Peyer's patch (tissue), 4 donors: ENCODE measurements around the gene DRD4. TPM values are rescaled to one million over a fixed set of nuclear protein-coding genes. Genes with fewer than 3 reads are reported as not detected.

ENCODE experiments used
- DNase-seq, 3 donors: peaks; one replicate each; pipeline ENCODE4 v3.0.0-alpha.2; 2017 to 2019
- H3K27ac ChIP-seq, 4 donors: fragments of 200-600 bp; sonication (generic); one replicate each; pipeline ENCODE4 v1.5.1; 2016 to 2019
- H3K27me3 ChIP-seq, 2 donors: fragments of 200-600 bp; sonication (generic); one replicate each; pipeline ENCODE4 v1.5.1; 2019
- H3K36me3 ChIP-seq, 3 donors: fragments of 200-600 bp; sonication (generic); one replicate each; pipeline ENCODE4 v1.5.1; 2016 to 2019
- H3K4me1 ChIP-seq, 4 donors: fragments of 200-600 bp; sonication (generic); one replicate each; pipeline ENCODE4 v1.5.1; 2016 to 2019
- H3K4me3 ChIP-seq, 4 donors: fragments of 200-600 bp; sonication (generic); 1 replicate in 3 of 4; 2 replicates in 1 of 4; pipeline ENCODE4 v1.5.1; 2016 to 2019; ENCODE audit warnings: mild to moderate bottlenecking in 1 of 4
- H3K9me3 ChIP-seq, 4 donors: fragments of 200-600 bp; sonication (generic); one replicate each; pipeline ENCODE4 v1.5.1; 2016 to 2019; ENCODE audit warnings: mild to moderate bottlenecking in 1 of 4
- POLR2A ChIP-seq, 2 donors: fragments of 450-650 bp; IDR thresholded peaks; one replicate each; pipeline ENCODE4 v1.5.1; 2017; ENCODE audit warnings: antibody characterized with exemption in 2 of 2, mild to moderate bottlenecking in 2 of 2, moderate library complexity in 2 of 2
- total RNA-seq, 4 donors: library from RNA; depleted of rRNA; stranded (reverse); fragments of >200 nt; gene quantifications; one replicate each; pipeline ENCODE4 v1.1.0, GENCODE V29; 2016
- TF ChIP-seq, protein P1 (sequence below), 6 experiments: fragments of 450-650 bp in 4 of 6; fragments of 200-600 bp in 2 of 6; sonication (generic) in 1 of 6; IDR thresholded peaks; one replicate each; pipeline ENCODE4 v1.5.1; 2017 to 2019; ENCODE audit warnings: antibody characterized with exemption in 6 of 6, mild to moderate bottlenecking in 3 of 6, moderate library complexity in 1 of 6

DRD4 gene
- total RNA-seq, 4 donors from 2014 or later = 1.6 to 3.0 TPM; not detected in 2

DNA sequence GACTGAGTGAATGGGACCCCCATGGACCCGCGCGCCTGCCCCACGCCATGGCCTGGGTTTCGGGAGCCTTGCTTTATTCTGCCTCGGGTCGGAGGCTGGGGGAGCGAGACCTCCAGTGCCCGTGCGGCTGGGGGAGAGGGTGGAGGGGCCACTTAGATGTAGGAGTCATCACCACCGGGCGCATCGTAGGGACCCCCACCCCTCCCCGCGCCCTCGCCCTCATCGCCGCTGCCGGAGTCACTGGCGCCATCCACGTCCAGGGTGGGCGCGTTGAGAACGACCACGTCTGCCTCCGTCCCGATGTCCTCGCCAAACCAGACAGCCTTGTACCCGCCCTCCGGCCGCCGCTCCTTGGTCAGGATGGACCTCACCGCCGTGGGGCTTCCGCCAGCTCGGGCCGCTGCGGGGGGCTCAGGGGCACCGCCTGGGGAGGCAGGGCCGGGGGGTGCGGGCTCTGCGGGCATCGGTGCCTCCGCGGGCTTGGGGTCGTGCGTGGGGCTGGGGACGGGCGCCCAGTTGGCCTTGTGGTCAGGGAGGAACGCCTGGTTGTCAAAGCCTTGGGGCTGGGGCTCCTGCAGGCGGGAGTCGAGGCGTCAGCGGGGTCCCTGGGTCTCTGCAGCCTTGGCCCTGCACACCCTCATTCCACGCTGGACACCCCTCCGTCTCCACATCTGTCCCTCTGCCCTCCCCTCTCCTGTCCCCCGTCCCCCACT is 19.7 kb upstream of the DRD4 start:
- no peak for DNase-seq
- peaks cover 0 to 37% (median 0%) of the 10 kb centered on the region in 3 donors for H3K36me3 ChIP-seq

DNA sequence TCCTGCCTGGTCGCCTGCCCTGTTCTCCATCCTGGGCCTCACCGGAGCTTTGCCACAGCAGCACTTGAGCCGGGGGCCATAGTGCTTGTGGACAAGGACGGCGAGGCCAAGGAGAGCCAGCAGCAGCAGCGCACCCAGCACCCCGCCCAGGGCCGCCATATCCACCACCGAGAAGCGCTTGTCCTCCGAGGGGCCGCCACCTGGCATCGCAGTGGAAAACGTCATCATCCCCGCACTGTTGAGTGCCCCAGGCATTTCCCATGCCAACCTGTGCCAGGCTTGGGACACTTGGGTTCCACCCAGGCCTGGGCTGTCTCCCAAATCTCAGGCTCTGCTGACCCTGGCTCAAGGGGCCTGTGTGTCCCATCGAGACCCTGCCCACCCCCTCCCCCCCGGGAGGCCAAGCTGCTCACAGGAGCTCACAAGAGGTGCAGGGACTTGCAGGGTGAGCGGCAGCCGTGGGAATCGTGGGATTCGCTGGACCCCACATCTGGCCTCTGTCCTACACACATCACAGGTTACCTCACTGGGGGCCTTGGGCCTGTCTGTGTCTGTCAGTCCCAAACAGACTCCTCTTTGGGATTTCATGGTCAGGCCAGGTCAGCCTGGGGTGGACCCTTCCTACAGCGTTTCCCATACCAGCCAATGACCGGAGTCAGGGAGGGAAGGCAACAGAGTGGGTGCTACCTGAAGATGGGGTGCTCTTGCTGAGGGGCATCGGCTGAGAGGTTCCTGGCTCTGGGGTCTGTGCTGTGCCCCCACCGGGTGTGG is 19.0 kb upstream of the DRD4 start:
- Histone ChIP-seq H3K36me3 (peaks cover 0 to 31% (median 0%) of the 10 kb centered on the region in 3 donors), H3K27me3 (no peaks in the 10 kb centered on the region), H3K4me1 (peaks cover 6 to 37% (median 21%) of the 10 kb centered on the region in 4 donors), H3K27ac (no peak overlapping the region), H3K4me3 (no peak overlapping the region), H3K9me3 (no peaks in the 10 kb centered on the region)
- DNase-seq = no peak
- no peak for TF ChIP-seq POLR2A (IDR thresholded peaks at IDR 0.05)
- TF ChIP-seq, protein P1, sequence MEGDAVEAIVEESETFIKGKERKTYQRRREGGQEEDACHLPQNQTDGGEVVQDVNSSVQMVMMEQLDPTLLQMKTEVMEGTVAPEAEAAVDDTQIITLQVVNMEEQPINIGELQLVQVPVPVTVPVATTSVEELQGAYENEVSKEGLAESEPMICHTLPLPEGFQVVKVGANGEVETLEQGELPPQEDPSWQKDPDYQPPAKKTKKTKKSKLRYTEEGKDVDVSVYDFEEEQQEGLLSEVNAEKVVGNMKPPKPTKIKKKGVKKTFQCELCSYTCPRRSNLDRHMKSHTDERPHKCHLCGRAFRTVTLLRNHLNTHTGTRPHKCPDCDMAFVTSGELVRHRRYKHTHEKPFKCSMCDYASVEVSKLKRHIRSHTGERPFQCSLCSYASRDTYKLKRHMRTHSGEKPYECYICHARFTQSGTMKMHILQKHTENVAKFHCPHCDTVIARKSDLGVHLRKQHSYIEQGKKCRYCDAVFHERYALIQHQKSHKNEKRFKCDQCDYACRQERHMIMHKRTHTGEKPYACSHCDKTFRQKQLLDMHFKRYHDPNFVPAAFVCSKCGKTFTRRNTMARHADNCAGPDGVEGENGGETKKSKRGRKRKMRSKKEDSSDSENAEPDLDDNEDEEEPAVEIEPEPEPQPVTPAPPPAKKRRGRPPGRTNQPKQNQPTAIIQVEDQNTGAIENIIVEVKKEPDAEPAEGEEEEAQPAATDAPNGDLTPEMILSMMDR (IDR thresholded peaks at IDR 0.05) = no peak

More for the DNA sequence above, 19.7 kb upstream of the DRD4 start:
- Histone ChIP-seq H3K9me3 (no peaks in the 10 kb centered on the region), H3K4me3 (no peak overlapping the region), H3K27me3 (no peaks in the 10 kb centered on the region), H3K4me1 (peaks cover 8 to 44% (median 23%) of the 10 kb centered on the region in 4 donors), H3K27ac (no peak overlapping the region)
- TF ChIP-seq POLR2A (IDR thresholded peaks at IDR 0.05) = no peak
- TF ChIP-seq, protein P1 (IDR thresholded peaks at IDR 0.05) = no peak

DNA sequence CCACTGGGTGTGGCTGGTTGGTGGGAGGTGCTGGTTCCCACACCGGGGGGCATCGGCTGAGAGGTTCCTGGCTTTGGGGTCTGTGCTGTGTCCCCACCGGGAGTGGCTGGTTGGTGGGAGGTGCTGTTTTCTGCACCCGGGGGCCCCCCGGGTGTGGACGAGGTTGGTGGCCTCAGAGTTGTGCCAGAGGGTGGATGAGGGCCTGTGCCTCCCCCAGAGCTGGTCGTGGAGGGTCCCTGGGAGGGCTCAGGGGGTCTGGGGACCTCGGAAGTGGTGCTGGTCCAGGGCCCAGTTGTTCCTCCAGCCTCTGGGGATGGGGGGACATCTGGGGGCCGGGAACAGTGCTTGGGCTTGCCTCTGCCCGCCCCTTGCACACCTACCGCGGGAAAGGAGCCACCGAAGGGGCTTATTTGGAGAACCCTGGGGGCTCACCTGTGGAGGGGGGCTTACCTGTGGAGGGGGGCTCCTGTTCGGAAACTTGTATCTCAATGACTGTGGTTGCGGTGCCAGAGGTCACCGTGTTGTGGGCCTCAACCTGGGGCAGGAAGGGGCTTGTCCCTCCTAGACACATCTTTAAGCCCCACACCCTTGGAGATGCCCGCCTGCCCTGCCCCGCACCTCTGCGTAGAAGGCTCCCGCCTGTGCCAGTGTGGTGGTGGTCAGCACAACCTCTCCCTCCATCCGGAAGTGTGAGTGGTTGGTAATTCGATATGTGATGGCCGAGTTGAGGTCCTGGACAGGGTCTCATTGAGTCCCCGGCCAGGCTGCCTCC is 18.0 kb upstream of the DRD4 start:
- Histone ChIP-seq H3K27ac (no peak overlapping the region), H3K4me1 (peaks cover under 1 to 34% (median 15%) of the 10 kb centered on the region in 4 donors), H3K4me3 (no peak overlapping the region), H3K27me3 (no peaks in the 10 kb centered on the region), H3K36me3 (peaks cover 0 to 34% (median 0%) of the 10 kb centered on the region in 3 donors), H3K9me3 (no peaks in the 10 kb centered on the region)
- TF ChIP-seq POLR2A (IDR thresholded peaks at IDR 0.05) = no peak
- TF ChIP-seq, protein P1 (IDR thresholded peaks at IDR 0.05) = no peak
- no peak for DNase-seq

DNA sequence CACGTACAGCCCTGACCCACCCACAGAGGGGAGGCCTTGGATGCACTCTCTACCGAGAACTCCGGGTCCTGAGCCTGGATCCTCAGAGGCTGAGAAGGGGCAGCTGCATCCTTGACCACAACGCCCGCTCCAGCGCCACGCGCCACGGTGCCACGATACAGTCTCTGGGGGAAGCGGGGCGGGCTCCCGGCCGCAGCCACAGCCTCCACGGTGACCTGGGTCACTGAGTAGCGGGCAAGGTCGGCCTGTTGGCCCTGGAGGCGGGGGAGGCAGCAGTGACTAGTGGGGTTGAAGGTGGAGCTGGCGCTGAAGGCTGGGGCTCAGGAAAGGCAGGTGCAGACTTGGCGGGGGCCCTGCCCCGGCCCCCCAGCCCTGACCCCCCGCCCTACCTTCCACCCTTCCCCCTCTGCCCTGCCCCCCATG is 17.4 kb upstream of the DRD4 start:
- no peak for DNase-seq
- no peak overlapping the region for H3K4me3 ChIP-seq
- no peaks in the 10 kb centered on the region for H3K27me3 ChIP-seq
- peaks cover 0 to 28% (median 9%) of the 10 kb centered on the region in 4 donors for H3K4me1 ChIP-seq
- no peak overlapping the region for H3K27ac ChIP-seq
- peaks cover 0 to 34% (median 0%) of the 10 kb centered on the region in 3 donors for H3K36me3 ChIP-seq
- TF ChIP-seq POLR2A (IDR thresholded peaks at IDR 0.05) = no peak
- TF ChIP-seq, protein P1 (IDR thresholded peaks at IDR 0.05) = no peak
- H3K9me3 ChIP-seq = no peaks in the 10 kb centered on the region

DNA sequence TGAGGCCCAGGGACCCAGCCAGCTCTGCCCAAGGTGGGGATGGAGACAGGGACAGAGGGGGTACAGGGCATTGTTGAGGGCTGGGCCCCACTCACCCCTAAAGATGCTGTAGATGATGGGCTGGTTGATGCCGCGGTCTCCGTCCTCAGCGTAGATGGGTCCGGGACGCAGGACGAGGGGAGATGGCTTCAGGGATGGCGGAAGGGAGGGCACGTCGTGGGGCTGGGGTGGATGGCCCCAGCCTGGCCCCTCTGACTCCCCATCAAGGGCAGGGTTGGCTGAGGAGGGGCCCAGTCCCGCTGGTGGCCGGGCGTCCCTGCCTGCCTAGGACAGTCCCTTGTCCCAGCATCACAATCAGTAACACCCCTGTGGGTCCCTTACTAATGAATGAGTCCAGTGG is 16.9 kb upstream of the DRD4 start:
- Histone ChIP-seq H3K4me3 (no peak overlapping the region), H3K4me1 (peaks cover 0 to 23% (median 4%) of the 10 kb centered on the region in 4 donors), H3K9me3 (no peaks in the 10 kb centered on the region), H3K27ac (no peak overlapping the region), H3K27me3 (no peaks in the 10 kb centered on the region), H3K36me3 (peaks cover 0 to 34% (median 0%) of the 10 kb centered on the region in 3 donors)
- no peak for DNase-seq
- no peak for TF ChIP-seq POLR2A (IDR thresholded peaks at IDR 0.05)
- TF ChIP-seq, protein P1 (IDR thresholded peaks at IDR 0.05) = no peak
